ENCODE measurements around the gene HEMK1.

The HEMK1 gene

DNA sequence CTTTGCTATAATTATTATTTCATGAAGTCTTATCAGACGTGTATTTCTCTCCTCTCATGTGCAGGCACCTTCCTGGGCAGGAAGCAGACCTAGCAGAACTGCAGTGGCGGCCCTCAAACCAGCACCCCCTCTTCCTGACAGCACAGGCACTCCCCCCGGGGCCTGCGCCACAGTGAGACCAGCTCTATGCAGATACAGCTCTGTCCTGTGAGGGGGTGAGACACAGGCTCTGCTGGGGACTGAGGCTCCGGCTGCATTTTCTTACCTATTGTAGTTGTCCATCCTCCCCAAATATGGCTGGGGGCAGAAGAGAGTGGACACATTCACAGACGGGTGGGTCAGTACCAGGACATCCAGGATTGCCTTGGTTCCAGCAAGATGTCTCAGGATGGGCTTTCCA lies 37.3 kb downstream of the HEMK1 start:
- H3K4me3 ChIP-seq (ENCODE audit: low read depth, low read length) = no peak overlapping the region
- no peak overlapping the region for H3K27ac ChIP-seq
- no peaks in the 10 kb centered on the region for H3K27me3 ChIP-seq (replicated peaks)
- H3K36me3 ChIP-seq (replicated peaks) = no peaks in the 10 kb centered on the region
- in situ Hi-C loops (cut with HindIII; ENCODE audit: low pct_ligation_motif_present, low sequenced_read_pairs) = no loop called here
- no peak for DNase-seq
- TF ChIP-seq, protein P1, sequence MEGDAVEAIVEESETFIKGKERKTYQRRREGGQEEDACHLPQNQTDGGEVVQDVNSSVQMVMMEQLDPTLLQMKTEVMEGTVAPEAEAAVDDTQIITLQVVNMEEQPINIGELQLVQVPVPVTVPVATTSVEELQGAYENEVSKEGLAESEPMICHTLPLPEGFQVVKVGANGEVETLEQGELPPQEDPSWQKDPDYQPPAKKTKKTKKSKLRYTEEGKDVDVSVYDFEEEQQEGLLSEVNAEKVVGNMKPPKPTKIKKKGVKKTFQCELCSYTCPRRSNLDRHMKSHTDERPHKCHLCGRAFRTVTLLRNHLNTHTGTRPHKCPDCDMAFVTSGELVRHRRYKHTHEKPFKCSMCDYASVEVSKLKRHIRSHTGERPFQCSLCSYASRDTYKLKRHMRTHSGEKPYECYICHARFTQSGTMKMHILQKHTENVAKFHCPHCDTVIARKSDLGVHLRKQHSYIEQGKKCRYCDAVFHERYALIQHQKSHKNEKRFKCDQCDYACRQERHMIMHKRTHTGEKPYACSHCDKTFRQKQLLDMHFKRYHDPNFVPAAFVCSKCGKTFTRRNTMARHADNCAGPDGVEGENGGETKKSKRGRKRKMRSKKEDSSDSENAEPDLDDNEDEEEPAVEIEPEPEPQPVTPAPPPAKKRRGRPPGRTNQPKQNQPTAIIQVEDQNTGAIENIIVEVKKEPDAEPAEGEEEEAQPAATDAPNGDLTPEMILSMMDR (IDR thresholded peaks at IDR 0.05; ENCODE audit: low read depth, low read length, missing control alignments) = no peak

DNA sequence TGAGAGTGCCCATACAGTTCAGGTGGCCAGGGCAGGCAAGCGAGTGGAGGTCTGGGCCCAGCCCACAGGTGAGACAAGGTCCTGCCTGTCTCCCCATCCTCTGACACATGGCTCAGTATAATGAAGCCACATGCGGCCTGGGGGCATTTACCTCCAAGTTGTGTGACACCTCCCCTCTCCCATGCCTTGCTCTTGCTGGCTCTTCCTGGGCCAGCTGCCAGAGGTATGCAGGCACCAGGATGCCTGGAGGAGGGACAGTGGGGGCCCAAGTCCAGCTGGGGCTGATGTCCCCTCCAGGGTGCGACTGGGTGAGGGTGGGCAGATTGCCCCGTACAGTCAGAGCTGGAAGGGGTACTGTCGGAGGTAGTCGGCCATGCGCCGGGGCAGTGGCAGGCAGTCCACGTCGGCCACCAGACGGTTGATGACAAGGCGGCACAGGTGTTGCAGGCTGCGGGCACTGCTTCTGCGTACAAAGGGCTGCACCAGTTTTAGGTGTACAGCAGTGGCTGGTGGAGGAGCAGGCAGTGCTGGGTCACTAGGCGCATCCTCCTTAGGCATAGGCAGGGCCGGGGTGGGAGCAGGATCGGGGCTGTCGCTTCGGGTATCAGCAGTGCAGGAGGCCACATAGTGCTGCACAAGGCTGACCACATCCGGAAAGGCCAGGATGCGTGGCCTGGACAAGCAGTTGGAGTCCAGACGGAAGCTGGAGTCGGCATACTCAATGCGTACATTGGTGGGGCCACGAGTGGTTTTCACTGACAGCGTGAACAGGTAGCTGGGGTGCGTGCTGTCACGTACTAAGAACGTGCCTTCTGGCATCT lies 38.2 kb downstream of the HEMK1 start:
- DNase-seq = no peak
- no peaks in the 10 kb centered on the region for H3K36me3 ChIP-seq (replicated peaks)
- H3K27ac ChIP-seq = no peak overlapping the region
- no peaks in the 10 kb centered on the region for H3K27me3 ChIP-seq (replicated peaks)
- H3K4me3 ChIP-seq (ENCODE audit: low read depth, low read length) = no peak overlapping the region
- TF ChIP-seq, protein P1 (IDR thresholded peaks at IDR 0.05; ENCODE audit: low read depth, low read length, missing control alignments) = no peak
- in situ Hi-C loops (cut with HindIII; ENCODE audit: low pct_ligation_motif_present, low sequenced_read_pairs) = no loop called here

- H3K4me3 ChIP-seq (ENCODE audit: low read depth, low read length) = no peak overlapping the region
- in situ Hi-C loops (cut with HindIII; ENCODE audit: low pct_ligation_motif_present, low sequenced_read_pairs) = no loop called here
- H3K27ac ChIP-seq = no peak overlapping the region
- DNase-seq = no peak
- H3K27me3 ChIP-seq (replicated peaks) = no peaks in the 10 kb centered on the region
- TF ChIP-seq, protein P1 (IDR thresholded peaks at IDR 0.05; ENCODE audit: low read depth, low read length, missing control alignments) = no peak
- H3K36me3 ChIP-seq (replicated peaks) = no peaks in the 10 kb centered on the region
These were observed 39.0 kb downstream of the HEMK1 start for GRCh38 chr3:50608278-50608677.

DNA sequence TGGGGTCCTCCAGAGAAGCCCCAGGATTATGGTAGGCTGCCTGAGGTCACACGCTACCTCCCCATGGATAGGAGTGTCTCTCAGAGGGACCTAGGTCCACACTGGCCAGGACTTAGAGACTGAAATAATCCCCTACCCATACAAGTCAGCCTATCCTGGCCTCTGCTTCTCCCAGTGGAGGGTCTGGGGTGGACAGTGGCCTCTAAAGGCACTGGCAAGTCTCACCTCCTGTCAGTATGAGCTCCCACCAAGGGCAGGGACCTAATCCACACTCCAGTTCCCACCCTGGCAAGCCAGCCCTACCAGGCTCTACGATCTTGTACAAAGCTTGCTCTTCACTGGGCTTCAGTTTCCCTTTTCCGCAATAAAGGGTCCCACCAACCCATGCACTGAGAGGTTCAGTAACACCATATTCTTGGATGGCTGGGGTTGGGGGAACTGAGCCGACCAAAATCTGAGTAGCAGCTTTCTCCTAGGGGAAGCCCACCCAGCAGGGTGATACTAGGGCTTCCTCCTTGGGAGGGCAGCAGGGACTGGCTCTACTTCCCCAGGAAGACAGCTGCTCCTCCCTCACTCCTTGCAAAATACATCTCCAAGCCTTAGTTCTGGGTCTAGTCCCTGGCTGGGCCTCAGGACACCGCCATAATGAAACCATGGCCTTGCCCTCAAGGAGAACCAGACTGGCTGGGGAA lies 39.9 kb downstream of the HEMK1 start:
- Histone ChIP-seq H3K27me3 (replicated peaks) (no peaks in the 10 kb centered on the region), H3K36me3 (replicated peaks) (no peaks in the 10 kb centered on the region), H3K4me3 (ENCODE audit: low read depth, low read length) (no peak overlapping the region), H3K27ac (no peak overlapping the region)
- in situ Hi-C loops (cut with HindIII; ENCODE audit: low pct_ligation_motif_present, low sequenced_read_pairs) = no loop called here
- DNase-seq = no peak
- TF ChIP-seq, protein P1 (IDR thresholded peaks at IDR 0.05; ENCODE audit: low read depth, low read length, missing control alignments) = no peak

DNA sequence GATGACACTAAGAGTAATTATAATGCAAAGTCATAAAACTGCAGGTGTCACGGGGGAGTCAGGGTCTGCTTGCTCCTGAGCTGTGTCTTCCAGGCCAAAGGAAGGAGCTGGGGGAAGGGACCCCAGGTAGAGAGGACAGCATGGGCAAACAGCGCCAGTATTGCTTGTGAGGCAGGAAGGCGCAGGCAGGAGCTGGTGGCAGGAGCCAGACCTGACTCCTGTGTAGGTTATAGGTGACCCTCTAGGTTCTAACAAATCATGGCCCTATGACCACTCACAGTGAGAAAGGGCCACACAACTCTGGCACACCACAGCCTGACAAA lies 40.4 kb downstream of the HEMK1 start:
- H3K36me3 ChIP-seq (replicated peaks) = no peaks in the 10 kb centered on the region
- DNase-seq = no peak
- in situ Hi-C loops (cut with HindIII; ENCODE audit: low pct_ligation_motif_present, low sequenced_read_pairs) = no loop called here
- TF ChIP-seq, protein P1 (IDR thresholded peaks at IDR 0.05; ENCODE audit: low read depth, low read length, missing control alignments) = no peak
- H3K4me3 ChIP-seq (ENCODE audit: low read depth, low read length) = no peak overlapping the region
- H3K27me3 ChIP-seq (replicated peaks) = no peaks in the 10 kb centered on the region
- no peak overlapping the region for H3K27ac ChIP-seq

Measured in brain microvascular endothelial cell (primary cell).